Stimulated activated CD8-positive, alpha-beta memory T cell treated with anti-CD3 and anti-CD28 coated beads, Interleukin-15, amount 100 ng/mL, for 1 hour (primary cell): ENCODE data around the gene GMNC.
"Not testable (repeated sequence)": the region's sequence is repeated elsewhere in the genome, so short reads cannot be mapped to it uniquely, and the experiment has no call there.

ENCODE experiments used
- DNase-seq: peaks from one replicate; pipeline ENCODE4 v3.0.0-alpha.2; 2020; ENCODE audit warnings: low read depth

Gene GMNC, protein sequence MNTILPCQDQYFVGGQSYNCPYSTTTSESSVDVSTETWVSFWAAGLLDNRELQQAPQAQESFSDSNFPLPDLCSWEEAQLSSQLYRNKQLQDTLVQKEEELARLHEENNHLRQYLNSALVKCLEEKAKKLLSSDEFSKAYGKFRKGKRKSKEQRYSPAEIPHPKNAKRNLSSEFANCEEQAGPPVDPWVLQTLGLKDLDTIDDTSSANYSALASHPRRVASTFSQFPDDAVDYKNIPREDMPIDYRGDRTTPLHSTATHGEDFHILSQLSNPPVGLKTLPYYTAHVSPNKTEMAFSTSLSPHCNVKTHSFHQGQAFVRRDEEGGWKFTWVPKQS

GRCh38 chr3:190862209-190863118, at the start of gene GMNC:
Gene GMNC, minus strand, starts transcription at chr3:190862694. Its CDS starts 79 bp downstream, at chr3:190862615.
- DNase-seq, result no peak

GRCh38 chr3:190911382-190911781, 48.9 kb upstream of the GMNC start:
- DNase-seq, result no peak

DNA sequence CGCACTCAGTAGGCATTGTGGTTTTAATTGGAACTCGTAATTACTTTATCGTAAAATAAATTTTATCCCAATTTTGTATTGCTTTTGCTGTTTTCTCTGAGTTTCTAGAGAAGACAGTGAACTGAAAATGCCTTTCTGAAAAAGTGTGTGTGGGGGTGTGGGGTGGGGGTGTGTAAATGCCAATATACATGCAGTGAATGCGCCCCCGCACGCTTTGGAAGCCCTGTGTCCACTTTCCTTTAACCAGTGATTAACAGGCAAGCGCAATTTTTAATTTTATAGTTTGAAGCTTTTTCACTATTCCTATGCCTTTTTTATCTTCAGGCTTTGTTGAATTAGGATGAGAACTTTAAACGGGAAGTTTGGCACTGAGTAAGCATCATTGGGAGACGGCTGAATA, 47.4 kb upstream of the GMNC start:
- DNase-seq, result no peak

- no peak for DNase-seq
Measured at GRCh38 chr3:190903156-190903555, 40.7 kb upstream of the GMNC start.

- DNase-seq, result no peak
Measured at GRCh38 chr3:190902292-190902691, 39.8 kb upstream of the GMNC start.

DNA sequence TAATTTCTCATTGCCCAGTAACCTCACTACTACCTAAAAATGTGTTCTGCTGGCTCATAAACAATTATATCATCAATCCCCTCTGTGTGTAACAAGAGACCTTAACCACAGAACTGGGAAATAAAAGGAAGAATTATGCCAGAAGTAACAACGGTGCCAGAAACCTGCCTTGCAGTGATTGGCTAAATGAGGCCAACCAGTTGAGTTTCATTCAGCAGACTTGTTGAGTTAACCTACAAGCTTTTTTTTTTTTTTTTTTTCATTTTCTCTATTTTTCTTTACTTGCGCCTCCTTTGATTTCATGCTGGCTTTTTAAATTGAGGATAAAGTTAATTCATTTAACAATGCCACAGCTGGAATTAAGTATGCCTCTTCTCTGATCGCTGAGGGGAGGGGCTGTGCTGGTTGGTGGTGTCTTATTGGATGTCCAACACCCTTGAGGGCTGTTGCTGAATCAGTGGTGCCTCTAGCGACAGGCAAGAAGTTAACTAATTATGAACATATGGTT, 30.0 kb upstream of the GMNC start:
- no peak for DNase-seq

DNA sequence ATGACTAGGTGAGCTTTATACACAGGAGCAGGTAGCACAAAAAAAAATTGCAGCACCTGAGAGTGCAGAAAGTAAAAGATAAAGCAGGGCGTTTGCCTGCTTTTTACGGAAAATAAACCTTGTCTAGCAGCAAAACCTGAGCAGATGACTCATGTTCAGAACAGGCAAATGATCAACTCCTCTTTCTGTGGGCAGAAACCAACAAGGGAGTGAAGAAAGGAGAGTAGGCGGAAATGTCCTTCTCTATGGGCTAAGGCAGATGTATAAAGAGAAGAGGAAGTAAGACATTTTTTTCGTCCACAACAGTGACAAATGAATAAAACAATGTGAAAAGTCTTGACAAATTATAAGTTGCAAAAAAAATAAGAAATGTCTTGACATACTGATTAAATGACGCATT, 24.5 kb upstream of the GMNC start:
- no peak for DNase-seq

DNA sequence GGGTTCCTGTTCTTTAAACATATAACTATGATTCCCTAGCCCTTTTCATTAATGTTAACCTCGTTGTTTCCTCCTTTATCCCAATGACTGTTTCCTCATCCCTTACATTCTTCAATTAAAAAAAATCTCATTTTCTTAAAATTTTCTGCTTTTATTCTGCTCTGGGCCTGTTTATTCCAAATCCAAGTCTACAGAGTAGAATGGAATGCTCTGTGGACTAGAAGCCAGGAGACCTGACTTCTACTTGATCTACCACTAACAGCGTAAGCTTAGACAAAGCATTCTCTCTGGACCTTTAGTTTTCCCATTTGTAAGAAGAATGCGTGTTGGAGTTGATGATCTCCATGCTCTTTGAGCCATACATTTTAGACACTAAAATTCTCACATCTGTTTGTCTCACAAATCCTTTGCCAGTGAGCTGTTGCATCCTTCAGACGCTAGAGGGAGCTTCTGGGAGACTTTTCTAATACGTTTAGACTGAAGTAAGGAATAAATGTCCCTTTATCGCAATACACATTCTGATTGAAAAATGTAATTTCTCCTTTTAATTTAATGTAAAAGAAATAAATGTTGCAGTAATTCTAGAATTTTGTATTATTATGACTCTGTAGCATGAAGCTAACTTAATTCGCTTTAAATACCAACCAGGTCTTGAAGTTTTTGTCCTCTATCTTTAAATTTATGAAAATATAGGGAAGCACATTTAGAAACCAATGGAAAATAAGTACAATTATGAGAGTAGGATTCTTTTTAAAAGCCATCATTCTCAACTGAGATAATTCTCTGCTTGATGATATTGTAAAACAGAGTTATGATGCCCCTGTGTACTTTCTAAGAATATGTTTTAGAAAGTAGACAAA, 21.7 kb upstream of the GMNC start:
- DNase-seq, result no peak

GRCh38 chr3:190883141-190883540, 20.6 kb upstream of the GMNC start:
- DNase-seq, result no peak

DNA sequence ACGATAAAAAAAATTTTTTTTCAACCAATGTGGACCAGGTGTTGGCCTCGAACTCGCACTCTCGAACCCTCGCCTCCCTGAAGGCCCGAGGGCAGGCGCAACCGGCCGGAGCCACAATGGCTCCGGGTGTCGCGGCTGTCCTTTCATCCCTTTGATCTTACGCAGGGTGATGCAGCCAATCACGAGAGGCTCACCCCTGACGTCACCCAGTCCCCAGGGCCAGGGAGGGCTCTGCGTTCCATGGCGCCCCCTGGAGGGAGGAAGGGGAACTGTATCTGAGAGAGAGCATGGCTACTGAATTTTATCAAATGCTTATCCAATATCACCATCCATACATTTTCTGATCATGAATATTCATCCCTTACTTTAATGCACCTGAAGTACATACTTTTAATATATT, 15.4 kb upstream of the GMNC start:
- DNase-seq, result no peak

DNA sequence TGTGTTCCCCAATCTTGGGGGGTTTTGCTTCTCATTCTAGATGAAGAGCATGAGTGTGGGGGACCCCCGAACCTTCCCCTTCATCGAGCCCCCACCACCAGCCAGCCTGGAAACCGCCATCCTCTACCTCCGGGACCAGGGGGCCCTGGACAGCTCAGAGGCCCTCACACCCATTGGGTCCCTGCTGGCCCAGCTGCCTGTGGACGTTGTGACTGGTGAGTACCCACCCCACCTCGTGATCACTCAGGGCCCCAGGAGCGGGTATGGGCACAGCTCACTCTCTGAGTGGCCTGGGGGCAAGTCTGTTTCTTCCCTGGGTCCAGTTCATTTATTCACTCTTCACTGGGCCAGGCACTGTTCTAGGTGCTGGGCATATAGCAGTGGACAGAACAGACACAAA, 13.9 kb upstream of the GMNC start:
- not testable (repeated sequence) for DNase-seq

GRCh38 chr3:190875061-190875460, 12.6 kb upstream of the GMNC start:
- not testable (repeated sequence) for DNase-seq

- no peak for DNase-seq
Measured at GRCh38 chr3:190870127-190870526, 7.6 kb upstream of the GMNC start.

- no peak for DNase-seq
Measured at GRCh38 chr3:190867071-190867470, 4.6 kb upstream of the GMNC start.

- DNase-seq, result no peak
Measured at GRCh38 chr3:190865828-190866227, 3.3 kb upstream of the GMNC start.

DNA sequence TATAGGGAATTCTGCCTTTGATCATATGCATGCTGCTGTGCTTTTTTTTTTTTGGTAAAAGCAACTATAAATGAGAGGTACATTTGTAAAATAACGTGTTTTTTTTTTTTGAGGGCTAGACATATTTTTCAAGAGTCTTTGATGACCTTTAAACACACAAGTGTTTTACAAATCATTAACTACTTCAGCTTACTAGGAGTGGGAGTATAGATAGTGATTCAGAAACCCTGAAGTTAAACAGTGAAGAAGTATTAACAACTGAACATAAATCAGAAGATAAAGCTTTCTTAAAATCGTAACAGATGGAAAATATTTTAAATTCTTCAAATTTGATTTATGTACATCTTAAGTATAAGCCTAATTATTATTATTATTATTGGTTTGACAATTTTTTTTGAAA, 2.9 kb upstream of the GMNC start:
- no peak for DNase-seq

GRCh38 chr3:190864002-190864401, 1.5 kb upstream of the GMNC start:
- DNase-seq, result no peak

DNA sequence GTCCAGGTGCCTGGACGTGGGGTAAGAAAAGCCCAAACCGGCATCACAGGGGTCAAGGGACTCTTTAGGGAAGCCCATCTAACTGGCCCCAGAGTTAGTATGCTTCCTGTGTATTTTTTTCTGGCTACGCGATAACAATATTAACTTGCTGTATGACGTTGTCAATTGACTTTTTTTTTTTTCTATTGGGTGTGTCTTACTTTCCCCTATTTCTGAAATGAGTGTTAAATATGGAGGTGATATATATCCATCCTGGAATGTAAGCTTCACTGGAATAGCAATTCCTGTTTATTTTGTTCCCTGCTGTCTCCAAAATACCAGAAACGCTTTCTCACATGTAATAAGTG, 598 bp upstream of the GMNC start:
- DNase-seq, result no peak

DNA sequence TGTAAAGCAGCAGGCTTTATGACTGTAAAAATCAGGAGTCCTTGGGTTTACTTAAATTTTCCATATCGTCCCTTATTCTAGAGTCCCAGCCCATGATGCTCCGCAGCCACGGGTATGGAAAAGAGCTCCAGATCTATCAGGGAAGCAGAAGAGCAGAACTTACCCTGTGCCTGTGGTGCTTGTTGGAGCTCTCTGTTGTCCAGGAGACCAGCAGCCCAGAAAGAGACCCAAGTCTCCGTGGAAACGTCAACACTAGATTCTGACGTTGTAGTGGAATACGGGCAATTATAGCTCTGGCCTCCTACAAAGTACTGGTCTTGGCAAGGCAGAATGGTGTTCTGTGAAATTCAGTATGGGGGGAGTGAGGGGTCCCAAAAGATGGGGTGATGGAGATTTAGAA, 2.0 kb downstream of the GMNC start:
- DNase-seq, result no peak

- DNase-seq, result no peak
Measured at GRCh38 chr3:190855151-190855550, 7.3 kb downstream of the GMNC start.

GRCh38 chr3:190854062-190854461, 8.4 kb downstream of the GMNC start:
- no peak for DNase-seq

DNA sequence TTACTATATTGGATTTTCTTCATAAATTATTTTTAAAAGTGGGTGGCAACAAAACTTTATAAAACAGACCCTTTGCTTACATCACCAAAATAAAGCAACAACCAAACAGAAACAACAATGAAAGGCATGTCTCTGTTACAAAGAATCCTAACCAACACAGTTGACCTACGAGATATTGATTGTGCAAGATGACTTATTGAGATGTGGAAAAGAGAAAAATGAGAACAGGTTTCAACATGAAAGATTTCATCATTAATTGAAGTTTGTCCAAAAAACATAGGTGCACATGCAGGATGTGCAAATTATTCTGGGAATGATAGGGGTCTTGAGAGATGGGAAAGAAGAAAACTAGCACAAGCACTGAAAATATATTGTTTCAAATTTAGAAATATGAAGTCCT, 9.0 kb downstream of the GMNC start:
- no peak for DNase-seq
